HG03457 (cell line): ENCODE data around the gene CHAC2.
"Not testable (repeated sequence)": the region's sequence is repeated elsewhere in the genome, so short reads cannot be mapped to it uniquely, and the experiment has no call there.

Experiments
- ATAC-seq: cut with Tn5 transposase; IDR thresholded peaks from one replicate; pipeline ENCODE4 v1.9.1; 2021; ENCODE audit warnings: moderate number of reproducible peaks; ENCODE audit not compliant: unreplicated experiment

Gene CHAC2

DNA sequence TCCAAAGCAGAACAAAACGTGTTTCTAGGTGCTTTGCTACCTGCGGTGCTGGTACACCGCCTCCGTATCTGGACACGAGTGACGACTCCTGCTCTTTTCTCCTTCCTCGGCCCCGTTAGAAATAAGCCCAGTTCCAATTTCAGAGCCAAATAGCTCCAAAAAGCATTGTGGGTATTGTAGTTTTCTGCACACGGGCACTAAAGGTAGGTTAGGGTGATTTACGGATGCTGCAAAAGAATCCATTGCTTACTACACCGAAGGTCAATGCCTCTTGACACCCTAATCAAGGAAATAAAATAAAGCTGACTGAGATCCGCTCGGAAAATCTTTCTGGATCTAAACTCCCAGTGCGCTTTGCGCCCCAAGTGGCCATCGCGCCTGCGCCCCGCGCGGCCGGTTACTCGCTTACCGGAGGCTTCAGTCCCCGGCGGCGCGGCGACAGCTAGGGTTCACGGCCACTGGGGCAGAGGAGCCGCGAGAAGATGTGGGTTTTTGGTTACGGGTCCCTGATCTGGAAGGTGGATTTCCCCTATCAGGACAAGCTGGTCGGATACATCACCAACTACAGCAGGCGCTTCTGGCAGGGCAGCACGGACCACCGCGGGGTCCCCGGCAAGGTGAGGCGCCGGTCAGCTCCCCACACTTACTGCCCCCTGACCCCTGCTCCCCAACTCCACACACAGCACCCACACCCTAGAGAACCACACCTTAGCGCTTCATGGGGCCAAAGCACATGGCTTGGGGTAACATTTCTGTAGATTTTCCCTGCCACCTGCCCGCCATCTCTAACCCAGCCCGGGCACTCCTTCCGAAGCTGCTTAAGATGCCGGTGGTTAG is at the start of gene CHAC2:
TSS of gene CHAC2 (plus strand) at position 400 of the 837 bp plus-strand sequence. CDS start at position 483, 83 bp downstream.
- ATAC-seq = peak; percentile 90

DNA sequence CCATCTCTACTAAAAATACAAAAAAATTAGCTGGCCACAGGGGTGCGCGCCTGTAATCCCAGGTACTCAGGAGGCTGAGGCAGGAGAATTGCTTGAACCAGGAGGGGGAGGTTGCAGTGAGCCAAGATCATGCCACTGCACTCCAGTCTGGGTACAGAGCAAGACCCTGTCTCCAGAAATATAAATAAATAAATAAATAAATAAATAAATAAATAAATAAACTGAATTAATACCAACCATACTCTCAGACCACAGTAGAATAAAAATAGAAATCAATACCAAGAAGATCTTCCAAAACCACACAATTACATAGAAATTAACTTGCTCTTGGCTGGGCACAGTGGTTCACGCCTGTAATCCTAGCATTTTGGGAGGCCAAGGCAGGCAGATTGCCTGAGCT is 46.7 kb upstream of the CHAC2 start:
- not testable (repeated sequence) for ATAC-seq

DNA sequence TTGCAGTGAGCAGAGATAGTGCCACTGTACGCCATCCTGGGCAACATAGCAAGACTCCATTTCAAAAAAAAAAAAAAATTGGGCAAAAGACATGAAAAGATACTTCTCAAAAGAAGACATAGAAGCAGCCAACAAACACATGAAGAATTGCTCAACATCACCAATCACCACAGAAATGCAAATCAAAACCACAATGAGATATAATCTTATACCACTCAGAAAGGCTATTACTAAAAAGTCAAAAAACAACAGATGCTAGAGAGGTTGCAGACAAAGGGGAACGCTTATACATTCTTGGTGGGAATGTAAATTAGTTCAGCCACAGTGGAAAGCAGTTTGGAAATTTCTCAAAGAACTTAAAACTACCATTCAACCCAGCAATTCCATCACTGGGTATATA is 43.1 kb upstream of the CHAC2 start:
- ATAC-seq = no peak

DNA sequence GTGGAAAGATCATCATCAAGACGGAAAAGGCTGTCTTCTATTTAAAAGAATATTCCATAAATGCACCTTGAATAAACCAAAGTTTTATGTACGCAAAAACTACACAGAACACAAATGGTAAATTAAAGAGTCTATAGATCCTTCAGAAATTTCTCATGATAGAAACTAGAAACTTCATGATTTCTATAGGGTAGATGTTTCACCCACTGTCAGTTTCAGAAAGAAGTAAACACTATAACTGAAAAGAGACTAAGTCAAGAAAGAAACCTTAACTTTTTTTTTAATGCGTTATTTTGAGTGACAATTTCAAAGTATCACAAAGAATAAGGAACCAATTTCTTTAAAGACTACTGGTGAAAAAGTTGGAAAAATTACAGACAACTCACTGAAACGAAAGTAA is 41.9 kb upstream of the CHAC2 start:
- ATAC-seq = no peak

DNA sequence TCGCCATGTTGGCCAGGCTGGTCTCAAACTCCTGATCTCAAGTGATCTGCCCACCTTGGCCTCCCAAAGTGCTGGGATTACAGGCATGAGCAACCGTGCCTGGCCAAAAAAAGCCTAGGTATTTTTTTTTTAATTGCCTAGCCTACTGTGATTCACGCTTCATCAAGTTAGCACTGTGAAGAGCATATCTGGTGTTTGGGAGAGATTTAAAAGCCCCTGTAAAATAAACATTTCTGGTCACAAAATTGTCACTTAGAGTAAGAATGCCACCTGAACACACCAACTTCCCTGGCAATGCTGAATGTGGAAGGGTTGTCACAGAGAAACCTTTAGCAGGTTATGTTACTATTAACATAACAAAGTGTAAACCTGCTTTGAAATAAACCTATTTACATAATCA is 39.7 kb upstream of the CHAC2 start:
- no peak for ATAC-seq

DNA sequence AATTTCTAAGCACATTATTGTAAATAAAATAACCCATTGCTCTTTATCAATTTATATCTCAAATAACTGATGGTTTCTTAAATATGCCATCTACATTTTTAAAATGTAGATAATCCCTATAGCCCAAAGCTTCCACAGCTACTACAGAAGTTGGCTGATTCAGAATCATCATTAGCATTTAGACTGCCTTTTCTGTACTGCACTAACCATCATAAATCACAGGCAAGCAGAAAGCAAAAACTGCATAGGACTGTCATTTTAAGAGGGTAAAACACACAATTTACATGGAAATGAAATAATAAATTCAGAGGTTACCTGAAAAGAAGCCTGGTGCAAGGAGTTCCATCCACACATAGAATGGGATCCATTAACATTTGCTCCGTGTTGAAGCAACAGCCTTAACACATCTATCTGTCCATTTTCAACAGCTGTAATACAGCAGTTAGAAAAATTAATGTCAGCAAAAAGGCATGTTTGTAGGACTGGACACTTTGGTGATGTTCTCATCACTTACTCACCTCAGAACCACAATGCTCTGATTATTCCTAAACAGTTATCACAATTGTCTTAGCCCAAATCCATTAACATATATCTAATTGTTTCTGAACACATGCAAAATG is 38.4 kb upstream of the CHAC2 start:
- ATAC-seq = no peak

DNA sequence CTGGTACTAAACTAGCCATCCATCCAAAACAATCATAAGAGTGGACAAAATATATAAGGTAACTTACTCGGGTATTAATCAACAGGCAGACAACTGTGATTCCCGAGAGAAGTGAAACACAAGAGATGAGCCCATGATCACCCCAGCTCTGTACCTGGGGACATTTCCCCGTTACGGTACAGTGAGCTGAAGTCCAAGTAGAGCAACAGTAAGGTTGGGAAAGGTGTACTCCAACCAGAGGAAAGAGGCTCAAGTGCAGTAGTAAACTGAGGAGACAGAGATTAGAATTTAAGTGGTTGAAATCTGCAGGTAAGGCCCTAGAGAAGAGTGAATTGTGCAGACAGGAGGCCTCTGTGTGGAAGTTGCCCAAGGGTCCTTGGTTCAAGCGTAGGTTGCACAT is 30.5 kb upstream of the CHAC2 start:
- no peak for ATAC-seq

DNA sequence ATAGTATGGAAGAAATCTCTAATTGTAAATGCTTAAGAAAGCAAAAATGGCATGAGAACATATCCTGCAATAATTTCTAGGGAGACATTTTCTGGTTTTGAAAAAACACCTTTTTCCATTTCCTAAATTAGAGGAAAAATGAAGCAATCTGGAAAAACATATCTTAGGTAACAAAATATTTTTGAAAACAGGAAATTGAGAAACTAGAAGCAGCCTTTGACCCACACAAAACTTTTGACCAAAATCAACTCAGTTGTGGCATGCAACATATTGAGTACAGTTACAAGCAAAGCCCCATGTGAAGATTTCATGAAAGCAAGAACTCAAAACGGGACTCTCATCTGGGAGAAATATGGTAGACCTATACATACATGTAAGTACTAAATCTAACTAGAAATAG is 28.6 kb upstream of the CHAC2 start:
- ATAC-seq = no peak

DNA sequence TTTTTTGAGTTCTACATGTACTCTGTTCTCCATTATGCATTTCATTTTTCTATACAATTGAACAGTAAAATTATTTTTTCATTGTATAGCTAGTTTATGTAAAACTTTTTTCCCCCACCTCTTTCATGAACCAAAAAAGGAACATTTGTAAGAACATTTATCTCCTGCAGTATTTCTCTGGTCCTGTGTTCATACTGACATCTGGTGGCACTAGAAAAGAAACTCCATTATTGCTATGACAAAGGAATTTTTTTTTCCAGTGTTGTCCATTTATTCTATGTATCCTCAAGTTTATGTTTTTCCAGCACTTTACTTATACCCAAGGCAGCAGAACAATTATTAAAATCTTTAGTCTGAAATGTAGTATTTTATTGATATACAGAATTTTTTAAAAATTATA is 27.4 kb upstream of the CHAC2 start:
- ATAC-seq = no peak

DNA sequence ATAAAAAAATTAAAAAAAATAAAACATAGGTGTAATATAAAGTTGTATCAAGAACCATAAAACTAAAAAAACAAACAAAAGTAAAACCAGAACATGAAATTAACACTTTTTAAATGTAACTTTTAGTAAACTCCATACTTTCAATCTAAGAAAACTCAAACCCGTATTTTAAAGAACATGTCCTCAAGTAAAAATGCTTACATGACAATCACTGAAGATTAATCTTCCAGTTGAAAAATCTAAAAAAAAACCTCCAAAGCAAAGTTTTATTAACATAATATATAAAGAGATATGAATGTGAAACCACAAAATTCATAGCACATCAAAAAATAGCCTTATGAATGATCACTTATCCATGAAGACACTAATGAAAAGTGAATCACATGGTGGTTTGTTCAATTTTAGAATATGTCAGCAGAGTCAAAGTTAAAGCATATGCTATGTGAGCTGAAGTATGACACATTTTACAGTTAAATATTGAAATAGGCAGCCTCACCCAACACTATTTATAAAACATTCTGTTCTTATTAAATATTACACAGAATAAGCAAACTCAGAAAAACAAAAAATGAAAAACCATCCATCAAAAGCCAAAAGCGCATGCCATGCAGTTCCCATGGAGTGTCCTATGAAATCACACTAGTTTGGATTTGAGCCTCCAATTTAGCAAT is 23.1 kb upstream of the CHAC2 start:
- ATAC-seq = no peak

DNA sequence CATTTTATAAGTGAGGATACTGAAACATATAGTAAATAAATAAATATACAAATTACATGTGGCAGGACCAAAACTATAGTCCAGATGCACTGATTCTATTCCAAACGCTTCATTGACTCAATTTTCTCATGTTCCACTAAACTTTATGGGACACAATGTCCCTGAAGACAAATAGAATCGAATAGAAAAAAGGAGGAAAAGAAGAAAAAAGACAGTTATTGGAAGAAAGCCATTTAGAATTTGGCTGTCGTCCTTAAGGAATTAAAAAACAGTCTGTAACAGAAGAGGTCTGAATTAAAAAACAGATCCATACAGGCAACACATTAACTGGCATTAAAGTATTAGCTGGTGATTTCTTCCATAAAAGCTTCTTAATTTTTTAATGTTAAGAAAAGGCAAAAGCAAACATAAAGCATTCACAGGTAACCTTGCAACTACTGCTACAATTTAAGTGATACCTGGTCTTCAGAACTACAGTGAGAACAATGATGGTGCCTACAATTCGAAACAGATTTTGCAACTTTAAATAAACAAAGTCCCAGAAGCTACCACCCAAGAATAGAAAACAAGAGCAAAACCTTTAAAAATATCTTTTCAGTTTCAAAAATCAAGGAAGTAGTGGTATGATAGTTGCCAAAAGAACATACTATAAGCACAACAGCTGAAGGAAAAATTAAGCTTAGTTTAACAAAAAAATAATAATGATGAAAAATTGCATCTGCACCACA is 17.4 kb upstream of the CHAC2 start:
- no peak for ATAC-seq

DNA sequence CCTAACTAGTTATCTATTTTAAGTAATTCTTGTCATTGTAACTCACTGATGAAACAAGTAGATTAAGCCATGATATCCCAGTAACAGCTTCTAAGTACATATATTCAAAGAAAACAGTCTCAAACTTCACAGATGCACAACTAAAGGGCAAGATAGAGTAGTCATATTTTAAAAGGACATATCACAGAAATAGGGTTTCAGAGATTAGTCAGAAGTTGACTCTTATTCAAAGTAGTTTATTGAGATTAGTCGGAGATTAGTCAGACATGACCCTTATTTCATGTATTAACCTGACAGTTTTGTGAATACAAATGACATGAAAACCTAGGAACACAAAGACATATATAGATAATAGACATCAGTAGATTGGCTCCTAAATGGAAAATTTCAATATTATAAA is 15.9 kb upstream of the CHAC2 start:
- ATAC-seq = peak; percentile 82

DNA sequence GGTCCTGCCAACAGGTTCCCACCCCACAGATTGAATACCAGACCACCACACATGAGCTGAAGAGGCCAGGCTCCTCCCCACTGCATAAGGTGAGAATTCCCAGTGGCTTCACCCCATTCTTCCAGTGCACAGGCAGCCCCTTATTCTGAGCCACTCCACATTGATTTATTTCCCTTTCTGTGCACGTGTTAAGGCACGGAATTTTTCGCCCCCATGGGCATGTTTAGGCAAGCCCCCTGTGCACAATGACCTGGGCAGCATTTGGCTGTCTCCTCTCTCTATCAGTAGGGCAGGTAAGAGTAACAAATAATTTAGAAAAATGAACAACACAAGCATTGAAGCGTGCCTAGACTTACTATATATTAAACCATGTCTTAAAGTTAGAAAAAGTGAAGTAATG is 15.2 kb upstream of the CHAC2 start:
- no peak for ATAC-seq

DNA sequence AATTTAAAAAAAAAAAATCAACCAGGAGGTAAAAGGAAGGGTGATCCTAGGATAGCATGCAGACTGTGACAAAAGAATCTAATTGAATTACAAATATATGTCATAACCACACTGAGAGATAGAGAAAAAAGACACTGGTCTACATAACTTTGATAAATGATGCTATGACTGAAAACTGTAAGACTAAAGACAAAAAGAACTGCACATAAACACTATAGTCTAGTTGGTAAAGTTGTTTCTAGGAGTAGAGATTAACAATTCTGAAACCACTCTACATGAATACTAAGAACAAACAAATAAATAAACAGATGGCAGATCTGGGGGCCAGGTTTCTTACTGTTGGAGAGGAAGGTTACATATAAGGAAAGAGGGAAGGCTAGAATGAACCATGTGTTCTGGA is 14.6 kb upstream of the CHAC2 start:
- no peak for ATAC-seq

DNA sequence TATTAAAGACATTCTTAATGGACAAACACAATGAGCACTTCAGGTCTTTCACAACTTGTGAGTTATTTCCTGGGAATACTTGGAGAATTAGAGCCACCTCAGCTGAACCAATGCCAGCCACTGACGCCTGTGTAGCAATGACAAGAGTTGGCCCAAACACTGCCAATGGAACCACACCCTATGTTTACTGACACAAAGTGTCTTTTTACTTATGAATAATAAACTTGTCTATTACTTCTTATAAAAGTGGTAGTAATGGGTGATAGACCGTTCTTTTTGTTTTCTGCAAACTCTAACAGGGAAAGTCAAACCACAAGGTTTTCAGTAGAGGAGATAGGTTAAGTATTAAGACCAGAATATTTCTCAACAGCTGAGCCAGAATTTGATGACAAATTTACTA is 12.5 kb upstream of the CHAC2 start:
- ATAC-seq = no peak

DNA sequence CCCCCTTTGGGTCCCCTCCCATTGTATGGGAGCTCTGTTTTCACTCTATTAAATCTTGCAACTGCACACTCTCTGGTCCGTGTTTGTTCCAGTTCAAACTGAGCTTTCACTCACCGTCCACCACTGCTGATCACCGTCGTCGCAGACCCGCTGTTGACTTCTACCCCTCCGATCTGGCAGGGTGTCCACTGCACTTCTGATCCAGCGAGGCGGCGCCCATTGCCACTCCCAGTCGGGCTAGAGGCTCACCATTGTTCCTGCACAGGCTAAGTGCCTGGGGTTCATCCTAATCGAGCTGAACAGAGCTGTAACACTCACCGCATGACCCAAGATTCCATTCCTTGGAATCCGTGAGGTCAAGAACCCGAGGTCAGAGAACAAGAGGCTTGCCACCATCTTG is 11.0 kb upstream of the CHAC2 start:
- ATAC-seq = no peak

DNA sequence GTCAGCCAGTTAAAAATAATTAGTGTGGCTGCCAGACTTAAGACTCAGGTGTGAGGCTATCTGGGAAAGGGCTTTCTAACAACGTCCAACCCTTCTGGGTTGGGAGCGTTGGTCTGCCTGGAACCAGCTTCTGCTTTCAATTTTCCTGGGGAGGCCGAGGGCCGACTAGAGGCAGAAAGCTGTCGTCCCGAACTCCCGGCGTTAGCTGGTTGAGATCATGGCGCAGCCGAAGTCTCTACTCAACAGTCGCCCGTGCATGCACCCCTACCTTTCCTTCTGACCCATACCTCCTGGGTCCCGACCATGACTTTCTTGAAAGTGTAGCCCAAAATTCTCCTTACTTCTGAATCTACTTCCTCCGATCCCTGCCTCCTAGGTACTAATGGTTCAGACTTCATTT is 10.4 kb upstream of the CHAC2 start:
- ATAC-seq = not testable (repeated sequence)

DNA sequence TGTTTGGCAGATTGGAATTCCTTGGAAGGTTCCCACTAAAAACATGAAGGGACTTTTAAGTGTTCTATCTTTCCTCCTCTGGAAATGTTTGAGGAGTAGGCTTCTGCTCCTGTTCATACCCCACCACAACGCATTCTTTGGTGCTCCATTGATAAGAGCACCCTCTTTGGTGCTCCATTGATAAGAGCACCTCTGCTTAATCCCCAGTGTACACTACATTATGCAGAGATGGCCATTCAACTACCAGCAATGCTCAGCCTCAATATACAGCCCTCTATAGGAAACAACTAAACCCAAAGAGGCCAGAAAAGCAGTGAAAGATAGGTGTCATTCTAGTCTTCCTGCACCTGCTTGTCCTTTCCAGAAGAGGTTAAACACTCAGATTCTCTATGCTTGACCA is 1.8 kb upstream of the CHAC2 start:
- ATAC-seq = no peak

DNA sequence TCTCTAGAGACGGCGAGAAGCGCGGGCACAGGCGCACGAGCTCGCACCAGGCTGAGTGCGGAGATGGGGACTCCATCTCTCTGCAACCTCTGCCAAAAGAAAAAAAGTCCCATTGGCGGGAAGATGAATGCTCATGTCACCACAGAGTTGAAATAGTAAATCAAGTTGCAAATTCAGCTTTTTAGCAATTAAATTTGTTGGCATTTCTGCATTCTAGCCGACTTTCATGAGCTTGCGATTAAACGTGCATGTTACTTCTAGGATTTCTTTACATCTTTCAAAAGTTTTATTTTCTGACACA is 588 bp downstream of the CHAC2 start:
- peak; percentile 31 for ATAC-seq

DNA sequence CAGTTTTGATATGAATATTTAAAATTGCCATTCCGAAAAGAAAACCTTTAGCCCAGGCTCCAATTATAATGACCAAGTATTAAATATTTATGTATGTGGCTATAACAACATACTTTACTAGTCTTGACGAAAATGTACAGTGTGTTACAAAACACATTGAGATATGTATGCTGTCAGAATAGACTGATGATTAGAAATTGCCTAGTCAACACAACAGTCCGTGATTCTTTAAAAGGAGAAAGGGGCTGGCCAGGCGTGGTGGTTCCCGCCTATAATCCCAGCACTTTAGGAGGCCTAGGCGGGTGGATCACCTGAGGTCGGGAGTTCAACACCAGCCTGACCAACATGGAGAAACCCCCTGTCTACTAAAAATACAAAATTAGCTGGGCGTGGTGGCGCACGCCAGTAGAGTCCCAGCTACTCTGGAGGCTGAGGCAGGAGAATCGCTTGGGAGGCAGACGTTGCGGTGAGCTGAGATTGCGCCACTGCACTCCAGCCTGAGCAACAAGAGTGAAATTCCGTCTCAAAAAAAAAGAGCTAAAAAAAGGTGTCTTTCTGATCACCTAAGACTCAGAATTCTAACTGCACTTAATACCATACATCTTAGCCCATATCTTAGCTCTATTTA is 1.8 kb downstream of the CHAC2 start:
- ATAC-seq = no peak

DNA sequence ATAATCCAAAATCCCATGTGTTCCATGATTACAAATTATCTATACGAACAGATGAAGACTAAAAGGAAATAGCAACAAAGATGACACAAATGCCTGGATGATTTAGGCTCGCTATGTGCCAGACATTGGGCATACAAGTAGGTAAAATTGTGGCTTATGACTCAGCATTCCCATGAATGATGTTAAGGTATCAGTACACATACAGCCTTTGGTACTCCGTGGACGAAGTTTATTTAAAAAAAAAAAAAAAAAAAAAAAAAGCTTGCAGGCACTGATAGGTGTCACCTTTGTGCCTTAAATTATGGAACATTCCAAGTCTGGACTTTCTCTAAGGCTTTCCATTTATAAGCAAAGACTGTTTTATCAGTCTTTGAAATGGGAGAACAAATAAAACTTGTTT is 2.7 kb downstream of the CHAC2 start:
- no peak for ATAC-seq
